NCI-H2081 (cell line): Measurements from ENCODE around the gene DEDD2.
A peak's percentile ranks its signal among the peaks of the same experiment; 100 is the strongest.
"Not testable (repeated sequence)": the region's sequence is repeated elsewhere in the genome, so short reads cannot be mapped to it uniquely, and the experiment has no call there.

Experiments used
- DNase-seq, 2 experiments: peaks; one replicate each; lab custom pipeline; 2025; lab: John Stamatoyannopoulos, UW

Gene DEDD2, protein sequence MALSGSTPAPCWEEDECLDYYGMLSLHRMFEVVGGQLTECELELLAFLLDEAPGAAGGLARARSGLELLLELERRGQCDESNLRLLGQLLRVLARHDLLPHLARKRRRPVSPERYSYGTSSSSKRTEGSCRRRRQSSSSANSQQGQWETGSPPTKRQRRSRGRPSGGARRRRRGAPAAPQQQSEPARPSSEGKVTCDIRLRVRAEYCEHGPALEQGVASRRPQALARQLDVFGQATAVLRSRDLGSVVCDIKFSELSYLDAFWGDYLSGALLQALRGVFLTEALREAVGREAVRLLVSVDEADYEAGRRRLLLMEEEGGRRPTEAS

DNA sequence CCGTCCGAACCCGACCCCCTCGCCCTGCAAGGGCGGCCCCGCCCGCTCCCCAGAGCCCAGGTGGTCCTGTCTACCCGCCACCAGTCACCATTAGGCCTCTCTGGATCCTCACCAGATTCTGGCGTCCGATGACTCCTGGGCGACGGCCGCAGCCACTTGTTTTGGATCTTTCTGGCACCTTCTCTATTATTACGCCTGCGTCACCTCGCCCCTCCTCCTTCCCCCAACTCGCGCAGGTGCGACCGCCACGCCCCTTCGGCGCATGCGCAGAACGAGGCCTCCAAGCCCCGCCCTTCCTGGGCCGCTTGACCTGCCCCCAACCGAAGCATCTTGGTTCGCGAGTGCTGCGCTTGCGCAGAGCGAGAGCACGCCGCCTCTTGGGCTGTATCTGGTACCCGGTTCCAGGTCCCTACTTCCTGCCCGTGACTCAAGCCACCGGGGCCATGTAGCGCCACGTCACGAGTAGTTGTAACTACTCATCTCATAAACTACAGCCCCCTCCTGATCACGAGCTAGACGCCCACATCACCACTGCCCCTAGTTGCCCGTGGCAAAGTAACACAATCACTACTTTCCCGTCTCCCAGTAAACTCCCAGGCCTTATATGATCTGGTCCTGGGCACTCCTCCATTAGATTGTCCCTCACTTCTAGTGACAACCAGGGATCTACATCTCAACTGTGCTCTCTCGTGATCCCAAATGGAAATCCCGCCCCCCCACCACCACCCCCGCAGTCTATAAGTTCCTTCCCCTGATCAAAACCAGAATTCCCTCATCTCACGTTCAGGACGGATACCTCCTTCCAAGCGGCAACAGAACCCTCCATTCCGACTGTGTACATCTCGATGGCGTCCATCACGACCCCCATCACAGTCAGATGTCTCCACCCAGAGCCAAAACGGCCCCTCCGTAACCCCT, at the start of gene DEDD2:
Gene DEDD2, minus strand, starts transcription at position 158 of the 918 bp plus-strand sequence. CDS start 670 bp downstream, outside the sequence.
- peak; percentile 95 to 96 for DNase-seq

DNA sequence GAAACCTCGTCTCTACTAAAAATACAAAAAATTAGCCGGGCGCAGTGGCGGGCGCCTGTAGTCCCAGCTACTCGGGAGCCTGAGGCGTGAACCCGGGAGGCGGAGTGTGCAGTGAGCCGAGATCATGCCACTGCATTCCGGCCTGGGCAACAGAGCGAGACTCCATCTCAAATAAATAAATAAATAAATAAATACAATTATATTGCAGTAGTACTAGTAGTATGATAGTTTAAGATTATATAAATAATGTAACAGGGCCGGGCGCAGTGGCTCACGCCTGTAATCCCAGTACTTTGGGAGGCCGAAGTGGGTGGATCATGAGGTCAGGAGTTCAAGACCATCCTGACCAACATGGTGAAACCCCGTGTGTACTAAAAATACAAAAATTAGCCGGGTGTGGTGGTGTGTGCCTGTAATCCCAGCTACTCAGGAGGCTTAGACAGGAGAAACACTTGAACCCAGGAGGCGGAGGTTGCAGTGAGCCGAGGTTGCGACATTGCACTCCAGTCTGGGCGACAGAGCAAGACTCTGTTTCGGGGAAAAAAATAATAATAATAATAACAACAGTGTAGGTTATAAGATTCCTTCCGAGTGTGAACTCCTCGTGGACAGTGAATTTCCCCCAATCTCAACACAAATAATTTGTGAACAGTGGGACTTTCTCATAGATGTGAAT, 49.6 kb upstream of the DEDD2 start:
- DNase-seq: not testable (repeated sequence)

DNA sequence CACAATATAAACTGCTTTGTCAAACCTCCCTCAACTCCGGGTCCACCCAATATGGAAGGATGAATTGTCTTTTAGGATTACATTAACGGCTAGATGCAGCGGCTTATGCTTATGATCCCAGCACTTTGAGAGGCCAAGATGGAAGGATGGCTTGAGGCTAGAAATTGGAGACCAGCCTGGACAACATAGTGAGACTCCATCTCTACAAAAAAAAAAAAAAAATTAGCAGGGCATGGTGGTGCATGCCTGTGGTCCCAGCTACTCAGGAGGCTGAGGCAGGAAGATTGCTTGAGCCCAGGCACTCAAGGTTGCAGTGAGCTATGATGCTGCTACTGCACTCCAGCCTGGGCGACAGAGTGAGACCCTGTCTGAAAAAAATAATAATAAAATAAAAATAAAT, 48.6 kb upstream of the DEDD2 start:
- DNase-seq: not testable (repeated sequence)

DNA sequence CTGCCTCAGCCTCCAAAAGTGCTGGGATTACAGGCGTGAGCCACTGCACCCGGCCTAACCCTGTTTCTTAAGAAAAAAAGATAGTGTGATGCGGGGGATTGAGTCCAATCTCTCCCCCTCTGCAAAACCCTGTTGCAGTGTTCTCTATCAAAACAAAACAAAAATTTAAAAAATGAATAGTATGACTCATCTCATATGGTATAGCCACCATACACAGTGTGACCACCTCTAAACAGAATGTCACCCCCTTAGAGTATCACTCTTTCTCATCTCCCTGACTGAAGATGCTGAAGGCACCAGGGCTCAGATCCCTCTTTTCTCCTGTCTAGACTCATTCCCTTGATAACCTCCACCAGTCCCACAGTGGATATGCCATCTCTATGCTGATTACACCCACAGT, 44.3 kb upstream of the DEDD2 start:
- no peak for DNase-seq

DNA sequence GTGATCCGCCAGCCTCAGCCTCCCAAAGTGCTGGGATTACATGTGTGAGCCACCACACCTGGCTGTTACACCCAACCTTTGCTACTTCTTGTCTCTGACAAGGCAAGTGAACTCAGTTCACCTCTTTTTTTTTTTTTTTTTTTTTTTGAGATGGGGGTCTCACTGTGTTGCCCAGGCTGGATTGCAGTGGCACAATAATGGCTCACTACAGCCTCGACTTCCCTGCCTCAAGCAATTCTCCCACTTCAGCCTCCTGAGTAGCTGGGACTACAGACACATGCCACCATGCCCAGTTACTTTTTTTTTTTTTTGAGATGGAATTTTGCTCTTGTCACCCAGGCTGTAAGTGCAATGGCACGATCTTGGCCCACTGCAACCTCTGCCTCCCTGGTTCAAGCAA, 40.4 kb upstream of the DEDD2 start:
- DNase-seq: not testable (repeated sequence)

DNA sequence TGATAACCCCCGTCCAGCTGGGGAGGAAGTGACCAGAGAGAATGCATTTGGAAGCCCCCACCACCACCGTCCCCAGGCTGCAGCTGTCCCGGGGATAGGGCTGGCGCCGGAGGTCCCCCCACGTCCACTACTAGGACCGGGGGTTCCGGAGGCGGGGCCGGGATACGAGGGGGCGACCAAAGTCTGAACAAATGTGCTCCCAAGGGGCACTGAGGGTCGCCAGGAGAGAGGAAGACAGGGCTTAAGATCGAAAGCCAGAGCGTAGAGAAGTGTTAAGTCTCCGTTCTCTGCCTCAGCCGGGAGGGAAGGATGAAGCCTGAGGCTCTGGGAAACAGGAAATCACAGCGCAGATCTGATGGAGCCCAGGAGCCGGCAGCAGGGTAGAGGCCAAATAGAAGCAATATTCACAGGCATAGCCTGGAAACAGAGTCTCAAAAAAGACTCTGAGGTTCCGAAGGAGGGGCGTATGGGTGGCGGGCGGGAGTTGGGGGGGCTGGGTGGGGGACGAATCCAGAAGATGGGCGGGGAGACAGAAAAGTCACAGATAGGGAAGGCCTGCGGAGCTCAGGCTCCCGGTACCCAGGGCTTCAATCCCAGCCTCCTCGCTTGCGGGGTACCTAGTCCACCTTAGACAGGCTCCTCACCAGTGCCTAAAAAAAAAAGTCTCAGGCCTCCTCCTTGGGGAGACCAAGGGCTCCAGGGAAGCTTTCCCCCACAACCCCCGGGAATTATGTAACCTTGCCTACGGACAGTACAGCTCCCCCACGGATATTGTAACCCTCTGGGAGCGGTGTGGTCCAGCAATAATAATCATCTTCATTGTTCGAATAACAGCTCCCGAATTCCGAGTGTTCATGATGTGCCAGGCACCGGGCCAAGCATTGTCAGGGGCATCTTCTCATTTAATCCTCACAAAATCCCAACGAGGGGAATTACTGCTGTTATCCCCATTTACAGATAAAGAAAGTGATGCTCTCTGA, 38.6 kb upstream of the DEDD2 start:
- DNase-seq: no peak

DNA sequence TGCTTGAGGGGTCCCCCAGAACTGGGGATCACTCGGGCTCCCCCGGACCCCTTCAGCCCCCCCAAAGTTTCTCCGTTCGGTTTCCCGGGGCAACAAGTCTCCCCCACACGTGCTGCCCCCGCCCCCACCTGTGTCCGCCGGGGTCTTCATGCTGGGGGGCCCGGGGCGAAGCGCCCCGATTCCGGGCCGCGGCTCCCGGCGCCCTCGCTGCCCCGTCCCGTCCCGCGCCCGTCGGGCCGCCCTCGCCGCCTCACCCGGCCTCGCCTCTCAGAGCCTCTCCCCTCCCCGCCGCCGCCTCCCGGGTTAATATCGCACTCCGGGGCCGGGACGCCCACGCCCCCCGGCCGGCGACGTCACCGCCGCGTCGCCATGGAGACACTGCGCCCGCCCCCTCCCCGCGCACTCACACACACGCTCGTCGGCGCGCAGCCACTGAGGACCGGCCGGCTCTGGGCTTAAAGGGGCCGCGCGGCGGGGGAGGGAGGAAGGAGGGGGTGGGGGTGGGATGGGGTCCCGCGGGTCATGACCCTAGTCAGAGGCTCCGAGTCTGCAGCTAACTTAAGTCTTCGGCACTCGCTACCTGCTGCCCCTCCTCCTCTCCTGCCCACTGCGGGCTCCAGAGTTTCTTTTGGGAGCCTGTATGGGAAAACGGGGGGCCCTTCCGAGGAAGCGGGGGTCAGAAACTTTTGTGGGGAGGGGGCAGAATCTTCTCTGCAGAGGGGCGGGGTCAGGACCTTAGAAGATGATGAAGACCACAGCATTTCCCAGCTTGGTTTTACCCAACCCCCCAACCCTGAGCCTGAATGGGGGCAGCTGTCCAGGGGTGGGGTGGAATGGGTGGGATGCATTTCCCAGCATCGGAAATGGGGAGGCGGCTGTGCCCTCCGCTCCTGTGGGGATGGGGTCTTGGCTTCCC, 37.6 kb upstream of the DEDD2 start, which contains the start of gene ERF:
Gene ERF, minus strand, starts transcription at position 279 of the 916 bp plus-strand sequence. Its CDS starts 129 bp downstream, at position 150.
- DNase-seq: peak; percentile 80 to 86

DNA sequence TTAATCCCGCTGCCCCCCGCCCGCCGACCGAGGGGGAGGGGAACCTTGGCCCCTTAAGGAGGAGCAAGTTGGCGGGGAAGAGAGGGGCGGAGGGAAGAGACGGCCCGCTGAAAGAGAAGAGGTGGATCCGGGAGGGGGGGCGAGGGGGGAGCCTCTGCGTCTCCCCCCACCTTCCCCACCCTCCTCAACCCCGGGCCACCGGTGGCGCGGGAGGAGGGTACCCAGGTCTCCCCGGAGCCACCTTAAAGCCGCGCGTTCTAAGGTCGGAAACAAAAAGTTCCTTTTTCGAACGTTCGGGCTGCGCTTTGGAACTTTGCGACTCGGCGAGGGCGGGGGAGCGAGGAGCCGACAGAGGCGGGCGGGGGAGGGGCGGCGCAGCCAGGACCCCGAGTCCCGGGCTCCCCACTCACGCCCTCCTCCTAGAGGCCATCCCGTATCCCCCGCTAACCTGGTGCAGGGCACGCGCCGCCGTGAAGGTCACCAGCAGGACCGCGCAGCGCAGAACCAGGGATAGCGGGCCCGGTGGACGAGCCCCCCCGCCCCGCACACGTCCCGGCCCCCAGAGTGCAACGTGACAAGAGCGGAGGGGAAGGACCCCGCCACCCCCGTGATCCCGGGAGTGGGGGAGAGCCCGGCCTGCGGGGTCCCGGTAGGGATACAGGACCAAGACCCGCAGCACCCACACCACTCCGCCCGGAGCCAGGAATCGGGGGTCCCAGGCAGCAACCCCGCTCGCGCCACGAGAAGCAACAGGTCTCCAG, 36.8 kb upstream of the DEDD2 start:
- DNase-seq: peak in 1 of 2 experiments; percentile 55

DNA sequence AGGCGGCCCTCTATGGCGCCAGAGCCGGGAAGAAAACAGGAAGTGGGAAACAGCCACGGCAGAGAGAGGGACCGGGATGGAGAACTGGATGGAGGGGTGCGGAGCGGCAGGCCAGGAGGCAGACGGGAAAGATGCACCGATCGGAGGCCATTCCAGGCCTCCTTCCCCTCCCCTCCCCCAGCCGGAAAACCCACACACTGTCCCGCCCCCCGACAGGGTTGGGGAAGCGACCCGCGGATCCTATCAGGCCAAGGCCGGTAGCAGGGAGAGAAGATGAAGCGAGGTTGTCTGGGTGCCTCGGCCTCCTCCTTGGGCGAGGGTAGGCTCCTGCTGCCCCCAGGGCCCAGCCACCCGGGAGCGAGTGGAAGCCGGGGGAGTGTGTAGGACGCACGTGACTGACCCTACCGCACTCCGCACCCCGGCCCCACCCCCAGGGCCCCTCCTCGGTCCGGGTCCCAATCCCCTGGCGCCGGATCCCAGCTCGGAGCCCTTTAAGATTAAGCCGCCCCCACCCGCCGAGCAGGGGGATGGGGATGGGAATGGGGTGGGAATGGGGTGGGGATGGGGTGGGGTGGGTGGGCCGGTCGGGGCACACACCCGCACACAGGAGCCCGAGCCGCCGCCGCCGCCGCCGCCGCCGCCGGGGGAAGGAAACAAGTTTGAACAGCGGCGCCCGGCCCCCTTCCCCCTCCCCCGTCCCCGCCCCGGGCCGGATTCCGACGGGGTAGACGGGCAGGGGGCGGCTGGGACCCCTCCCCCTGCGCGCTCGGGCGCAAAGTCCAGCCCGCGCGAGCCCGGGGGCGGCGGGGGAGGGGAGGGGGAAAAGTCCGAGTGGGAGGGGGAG, 36.0 kb upstream of the DEDD2 start:
- DNase-seq: peak in 1 of 2 experiments; percentile 18

DNA sequence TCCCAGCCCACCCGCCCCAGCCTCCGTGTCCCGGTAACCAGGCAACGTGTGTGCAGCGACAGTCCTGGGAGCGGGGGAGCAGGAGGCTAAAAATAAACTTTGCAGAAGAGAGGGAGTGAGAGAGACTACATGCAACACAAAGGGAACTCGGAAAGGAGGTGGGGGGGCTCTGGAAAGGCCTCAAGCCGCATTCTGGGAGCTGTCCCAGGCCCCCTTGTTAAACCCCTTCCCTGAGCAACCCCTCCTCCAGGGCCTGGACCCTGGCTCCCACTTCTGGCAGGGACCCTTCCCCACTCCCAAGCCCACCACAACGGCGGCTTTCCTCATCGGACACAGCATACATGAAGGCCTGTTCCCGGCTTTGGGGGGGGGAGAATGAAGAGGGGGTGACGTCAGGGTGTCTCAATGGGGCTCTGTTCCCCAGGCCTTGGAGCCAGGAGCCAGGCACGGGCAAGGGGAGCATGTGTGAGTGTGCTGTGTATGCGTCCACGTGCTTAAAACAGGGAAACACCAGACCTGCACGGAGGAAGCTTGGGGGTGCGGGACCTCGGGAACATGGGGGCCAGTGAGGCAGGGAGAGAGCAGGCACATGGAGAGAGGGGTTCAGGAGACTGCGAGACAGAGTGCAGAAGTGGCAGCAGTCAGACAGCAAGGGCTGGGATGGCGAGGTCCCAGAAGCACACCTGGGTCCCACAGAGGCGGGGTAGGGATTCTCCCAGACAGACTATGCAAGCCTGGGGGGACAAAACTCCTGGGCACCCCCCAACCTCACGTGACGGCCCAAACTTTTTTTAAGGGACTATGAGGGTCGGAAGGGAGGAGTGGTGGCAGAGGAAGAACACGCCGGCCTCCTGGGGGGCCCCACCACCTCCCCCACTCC, 35.1 kb upstream of the DEDD2 start:
- DNase-seq: no peak

DNA sequence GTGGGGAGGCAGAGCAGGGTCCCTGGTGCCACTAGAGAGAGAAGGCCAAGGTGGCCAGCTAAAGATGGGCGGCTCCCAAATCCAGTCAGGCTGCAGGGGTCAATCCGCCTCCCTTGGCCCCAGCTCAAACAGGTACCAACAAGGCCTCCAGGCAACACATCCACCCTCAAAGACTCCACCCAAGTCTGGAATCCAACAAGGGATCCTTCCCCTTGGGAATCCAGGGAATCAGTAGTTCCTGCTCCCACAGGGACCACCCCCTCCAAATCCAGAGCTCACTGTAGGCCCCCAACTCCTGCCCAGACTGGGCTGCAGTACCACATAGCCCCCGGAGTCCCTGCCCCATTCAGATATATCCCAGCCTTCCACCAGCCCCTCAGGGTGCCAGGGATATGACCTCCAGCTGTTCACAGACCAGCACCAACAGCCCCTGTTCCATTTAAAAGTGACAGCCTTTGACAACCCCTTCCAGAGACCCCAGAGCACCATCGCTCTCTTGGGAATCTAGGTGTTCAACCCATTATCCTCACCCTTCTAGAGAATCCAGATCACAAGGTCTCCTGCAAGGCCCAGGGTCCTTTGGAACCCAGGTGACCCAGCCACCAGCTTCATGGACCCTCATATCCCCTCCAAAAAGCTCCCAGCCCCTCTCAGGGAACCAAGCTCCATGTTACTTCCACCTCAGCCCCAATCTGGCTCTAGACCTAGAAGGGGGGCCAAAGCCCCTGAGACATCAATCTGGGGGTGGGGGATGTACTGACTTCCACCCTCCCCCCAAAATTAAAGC, 34.3 kb upstream of the DEDD2 start:
- no peak for DNase-seq

DNA sequence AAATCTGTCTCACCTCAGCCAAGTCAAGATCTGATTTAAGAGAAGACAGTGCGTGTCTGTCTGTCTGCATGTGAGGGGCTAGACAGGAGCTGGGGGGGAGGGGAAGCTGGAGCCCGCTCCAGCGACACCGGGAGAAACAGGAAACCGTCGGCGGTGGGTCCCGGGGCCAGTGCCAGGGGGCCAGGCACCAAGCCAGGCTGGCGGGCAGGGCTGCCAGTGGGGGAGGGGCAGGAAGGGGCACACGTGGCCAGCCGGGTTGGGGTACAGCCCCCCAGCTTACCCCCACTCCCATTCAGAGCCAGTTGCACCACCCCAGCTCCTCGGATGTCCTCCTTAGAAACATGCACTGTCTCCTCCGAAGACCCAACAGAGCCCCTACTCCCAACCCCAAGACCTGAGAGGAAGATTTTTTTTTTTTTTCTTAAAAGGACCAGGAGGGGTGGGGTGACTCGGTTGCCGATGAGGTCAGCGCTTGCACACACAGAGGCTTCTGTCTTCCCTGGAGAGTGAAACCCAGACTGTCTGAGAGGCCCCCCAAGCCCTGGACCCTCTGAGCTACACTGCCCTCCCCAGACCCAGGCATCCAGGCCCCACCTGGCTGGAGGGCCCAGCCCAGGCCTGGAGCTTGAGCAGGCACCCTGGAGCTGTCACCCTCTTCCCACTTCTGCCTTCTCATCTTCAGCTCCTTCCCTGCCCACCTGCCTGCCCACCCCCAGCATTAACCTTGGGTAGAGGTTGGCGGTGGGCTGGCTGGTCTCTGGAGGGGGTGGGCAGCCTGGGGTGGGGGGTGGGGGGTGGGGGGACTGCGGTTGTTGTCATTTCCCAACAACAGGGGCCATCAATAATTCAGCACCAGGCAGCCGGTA, 33.4 kb upstream of the DEDD2 start:
- no peak for DNase-seq

DNA sequence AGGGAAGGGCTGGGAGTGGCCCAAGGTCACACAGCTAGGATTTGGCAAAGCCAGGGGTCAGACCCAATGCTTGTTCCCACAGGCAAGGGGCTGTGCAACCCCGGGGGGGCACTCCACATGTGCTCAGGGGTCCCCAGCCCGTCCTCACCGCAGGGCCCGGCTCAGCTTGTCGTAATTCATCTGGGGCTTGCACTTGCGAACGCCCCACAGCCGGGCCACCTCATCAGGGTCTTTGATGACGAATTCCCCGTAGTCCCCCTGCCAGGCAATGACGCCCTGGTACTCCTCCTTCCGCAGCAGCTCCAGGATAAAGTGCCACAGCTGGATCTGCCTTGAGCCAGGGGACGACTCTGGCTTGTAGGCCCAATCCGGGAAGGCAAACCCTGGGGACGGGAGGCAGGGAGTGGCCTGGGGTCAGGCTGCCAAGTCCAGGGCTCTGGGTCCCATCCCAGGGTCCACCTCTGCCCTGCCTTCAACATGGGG, 32.7 kb upstream of the DEDD2 start:
- DNase-seq: no peak

DNA sequence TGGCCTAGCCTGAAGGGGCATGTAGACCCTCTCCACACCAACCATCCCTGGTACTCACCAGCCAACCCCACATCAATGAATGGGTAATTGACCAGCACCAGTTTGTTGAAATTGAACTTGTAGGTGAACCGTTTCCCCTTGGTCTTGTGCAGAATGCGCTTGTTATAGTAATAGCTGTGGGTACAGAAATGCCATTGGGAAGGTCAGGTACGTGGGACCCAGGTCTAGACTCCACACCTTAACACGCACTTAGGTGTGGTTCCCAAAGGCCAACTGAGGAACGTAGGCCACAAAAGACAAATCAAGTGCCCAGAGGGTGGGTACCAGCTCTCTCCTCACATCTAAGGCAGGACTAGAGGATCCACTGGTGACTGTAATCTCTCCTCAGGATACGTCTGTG, 32.3 kb upstream of the DEDD2 start:
- no peak for DNase-seq

DNA sequence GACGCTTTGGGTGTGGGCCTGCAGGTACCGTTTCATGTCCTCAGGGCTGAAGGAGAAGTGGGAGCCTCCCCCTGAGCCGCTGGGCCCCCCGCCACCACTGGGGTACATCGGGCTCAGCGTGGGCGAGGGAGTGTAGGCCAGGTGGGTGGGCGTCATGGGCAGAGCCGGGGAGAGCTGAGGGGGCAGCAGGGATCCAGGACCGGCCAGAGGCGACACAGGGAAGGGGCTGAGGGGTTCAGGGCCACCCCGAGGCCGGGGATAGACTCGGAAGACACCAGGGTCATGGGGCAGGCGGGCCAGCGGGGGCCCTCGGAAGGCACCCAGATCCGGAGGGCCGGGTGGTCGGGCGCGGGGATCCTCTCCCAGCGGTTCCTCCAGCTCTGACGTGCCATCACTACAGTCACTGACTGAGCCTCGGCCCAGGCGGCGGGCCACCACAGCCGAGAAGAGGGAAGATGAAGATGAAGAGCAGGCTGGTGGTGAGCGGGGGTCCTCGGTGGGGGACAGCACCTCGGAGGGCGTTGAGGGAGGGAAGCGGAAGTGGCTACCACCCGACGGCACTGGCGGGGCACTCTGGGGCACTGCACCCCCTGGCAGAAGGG, 31.8 kb upstream of the DEDD2 start:
- DNase-seq: no peak
